Measurements from ENCODE around the gene PTPRR.

DNA sequence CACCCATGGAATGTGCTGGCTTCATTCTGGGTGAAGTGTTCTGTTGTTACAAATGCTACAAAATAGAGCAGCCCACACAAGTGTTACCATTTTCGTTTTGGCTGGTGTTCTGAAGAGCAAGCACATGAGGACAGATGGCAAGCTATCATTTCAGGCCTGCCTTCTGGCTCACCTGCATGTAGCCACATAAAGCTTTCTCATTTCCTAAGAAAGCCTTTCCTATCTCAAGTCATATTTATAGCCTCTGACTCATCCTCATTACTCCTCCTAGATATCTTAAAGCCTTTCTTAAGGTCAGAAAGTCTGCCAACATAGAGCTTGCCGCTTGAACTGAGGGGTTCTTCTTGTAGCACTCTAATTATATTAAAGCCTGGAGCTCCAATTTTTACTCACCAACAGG lies 89.0 kb downstream of the PTPRR start:
- no peak for TF ChIP-seq POLR2A (IDR thresholded peaks at IDR 0.05)
- TF ChIP-seq CTCF (IDR thresholded peaks at IDR 0.05) = no peak
